Measurements from ENCODE around the gene GSTP1.

- TF ChIP-seq CTCF (conservative IDR thresholded peaks at IDR 0.05 in 1 of 2, IDR thresholded peaks at IDR 0.05 in 1 of 2; ENCODE audit: low read depth in 1 of 2, low read length in 2 of 2), result no peak
- no peak for TF ChIP-seq EZH2 (IDR thresholded peaks at IDR 0.05; ENCODE audit: low read length, missing control alignments)
Observed at GRCh38 chr11:67616431-67617242, 33.0 kb downstream of the GSTP1 start.
